HEK293 (cell line): ENCODE measurements around the gene GRAMD1B.

ENCODE experiments used
- CTCF ChIA-PET: fragments of 350-600 bp; formaldehyde crosslinking; extraction: SDS; loops from one replicate; lab custom pipeline; 2021; ENCODE audit warnings: antibody characterized with exemption; lab: Yijun Ruan, JAX
- POLR2A ChIA-PET: fragments of 300-600 bp; formaldehyde crosslinking; extraction: SDS; loops from one replicate; lab custom pipeline; 2020; ENCODE audit warnings: antibody characterized with exemption, inconsistent platforms; lab: Yijun Ruan, JAX
- H3K27ac ChIP-seq: fragments of 200-500 bp; sonication (Bioruptor generic); 2 replicates; pipeline ENCODE4 v1.5.1; 2014; ENCODE audit warnings: low read depth, low read length, control low read depth, inconsistent platforms; ENCODE audit errors: extremely low read depth
- H3K36me3 ChIP-seq, 2 experiments: fragments of 200-500 bp in 1 of 2; sonication (Bioruptor generic) in 1 of 2; 1 replicate in 1 of 2; 2 replicates in 1 of 2; pipeline ENCODE4 v1.5.1; 2014 to 2017; ENCODE audit warnings: inconsistent platforms in 2 of 2, low read length in 2 of 2; ENCODE audit not compliant: control insufficient read depth in 2 of 2, insufficient read depth in 1 of 2
- H3K4me1 ChIP-seq: fragments of 200-500 bp; sonication (Bioruptor generic); 2 replicates; pipeline ENCODE4 v1.5.1; 2014; ENCODE audit warnings: mild to moderate bottlenecking, low read length, inconsistent platforms; ENCODE audit not compliant: control insufficient read depth, insufficient read depth
- H3K4me3 ChIP-seq: 2 replicates; pipeline ENCODE4 v1.5.1; 2011; ENCODE audit warnings: low read depth, mild to moderate bottlenecking, control low read depth, low read length, moderate library complexity
- H3K9me3 ChIP-seq: fragments of 200-500 bp; sonication (Bioruptor generic); 2 replicates; pipeline ENCODE4 v1.5.1; 2014; ENCODE audit warnings: low read depth, low read length, inconsistent platforms; ENCODE audit not compliant: control insufficient read depth, insufficient read depth
- GLI2 ChIP-seq: fragments of 450-650 bp; formaldehyde crosslinking; IDR thresholded peaks from 2 replicates; pipeline ENCODE4; 2017; ENCODE audit warnings: missing biosample characterization, missing genetic modification characterization, low read depth, borderline replicate concordance
- IKZF3 ChIP-seq: fragments of 450-650 bp; IDR thresholded peaks from 2 replicates; pipeline ENCODE4 v1.5.0; 2018; ENCODE audit warnings: missing biosample characterization, mild to moderate bottlenecking, missing genetic modification characterization, moderate library complexity
- KLF1 ChIP-seq: fragments of 450-650 bp; formaldehyde crosslinking; IDR thresholded peaks from 2 replicates; pipeline ENCODE4 v1.5.1; 2016; ENCODE audit warnings: missing biosample characterization, missing genetic modification characterization
- REPIN1 ChIP-seq: fragments of 450-650 bp; formaldehyde crosslinking; IDR thresholded peaks from 2 replicates; pipeline ENCODE4 v1.5.1; 2017; ENCODE audit warnings: missing biosample characterization, missing genetic modification characterization, low read depth
- SCRT2 ChIP-seq: fragments of 450-650 bp; formaldehyde crosslinking; IDR thresholded peaks from 2 replicates; pipeline ENCODE4 v1.5.1; 2016; ENCODE audit warnings: missing biosample characterization, missing genetic modification characterization
- TRIM28 ChIP-seq: IDR thresholded peaks from 2 replicates; pipeline ENCODE4 v1.6.1; 2011; ENCODE audit warnings: low read length, control low read depth, borderline replicate concordance
- YY2 ChIP-seq: fragments of 450-650 bp; formaldehyde crosslinking; IDR thresholded peaks from 2 replicates; pipeline ENCODE4 v1.5.1; 2016; ENCODE audit warnings: missing biosample characterization, missing genetic modification characterization
- ZBTB48 ChIP-seq: fragments of 450-650 bp; formaldehyde crosslinking; IDR thresholded peaks from 2 replicates; pipeline ENCODE4 v1.5.1; 2016; ENCODE audit warnings: missing biosample characterization, missing genetic modification characterization
- ZNF114 ChIP-seq: fragments of 450-650 bp; formaldehyde crosslinking; IDR thresholded peaks from 2 replicates; pipeline ENCODE4 v1.5.0; 2017; ENCODE audit warnings: missing biosample characterization, missing genetic modification characterization
- ZNF248 ChIP-seq: fragments of 450-650 bp; formaldehyde crosslinking; IDR thresholded peaks from 2 replicates; pipeline ENCODE4 v1.5.1; 2017; ENCODE audit warnings: missing biosample characterization, missing genetic modification characterization
- ZNF302 ChIP-seq: fragments of 450-650 bp; formaldehyde crosslinking; IDR thresholded peaks from 2 replicates; pipeline ENCODE4 v1.5.1; 2016; ENCODE audit warnings: missing biosample characterization, missing genetic modification characterization, low read depth
- ZNF341 ChIP-seq: fragments of 450-650 bp; formaldehyde crosslinking; IDR thresholded peaks from 2 replicates; pipeline ENCODE4; 2016; ENCODE audit warnings: low read depth, missing biosample characterization, missing genetic modification characterization
- ZNF366 ChIP-seq: fragments of 450-650 bp; formaldehyde crosslinking; conservative IDR thresholded peaks from 2 replicates; pipeline ENCODE4 v1.5.1; 2016; ENCODE audit warnings: missing biosample characterization, missing genetic modification characterization
- ZNF394 ChIP-seq: fragments of 450-650 bp; formaldehyde crosslinking; IDR thresholded peaks from 2 replicates; pipeline ENCODE4 v1.5.1; 2016; ENCODE audit warnings: missing biosample characterization, missing genetic modification characterization, mild to moderate bottlenecking, moderate library complexity, borderline replicate concordance
- ZNF48 ChIP-seq: fragments of 450-650 bp; formaldehyde crosslinking; IDR thresholded peaks from 2 replicates; pipeline ENCODE4 v1.5.1; 2016; ENCODE audit warnings: missing biosample characterization, missing genetic modification characterization
- ZNF561 ChIP-seq: fragments of 450-650 bp; IDR thresholded peaks from 2 replicates; pipeline ENCODE4 v1.5.1; 2018; ENCODE audit warnings: missing biosample characterization, missing genetic modification characterization, borderline replicate concordance
- ZNF677 ChIP-seq: fragments of 450-650 bp; IDR thresholded peaks from 2 replicates; pipeline ENCODE4 v1.5.0; 2018; ENCODE audit warnings: missing biosample characterization, mild to moderate bottlenecking, missing genetic modification characterization, moderate library complexity
- ZNF76 ChIP-seq: fragments of 450-650 bp; formaldehyde crosslinking; IDR thresholded peaks from 2 replicates; pipeline ENCODE4; 2016; ENCODE audit warnings: low read depth, missing biosample characterization, missing genetic modification characterization, borderline replicate concordance
- TF ChIP-seq, protein P1 (sequence below): fragments of 450-650 bp; formaldehyde crosslinking; IDR thresholded peaks from 2 replicates; pipeline ENCODE4 v1.5.1; 2016; ENCODE audit warnings: missing biosample characterization, missing genetic modification characterization, borderline replicate concordance
- TF ChIP-seq, protein P2 (sequence below): sonication (generic); formaldehyde crosslinking; IDR thresholded peaks from 2 replicates; pipeline ENCODE4 v1.8.1; 2022; ENCODE audit warnings: mild to moderate bottlenecking, moderate library complexity, missing genetic modification reagents
- TF ChIP-seq, protein P3 (sequence below): fragments of 450-650 bp; formaldehyde crosslinking; IDR thresholded peaks from 2 replicates; pipeline ENCODE4 v1.5.1; 2016; ENCODE audit warnings: missing biosample characterization, missing genetic modification characterization
- TF ChIP-seq, protein P4 (sequence below): fragments of 450-650 bp; formaldehyde crosslinking; IDR thresholded peaks from 2 replicates; pipeline ENCODE4 v1.5.1; 2016; ENCODE audit warnings: missing biosample characterization, missing genetic modification characterization

The GRAMD1B gene

DNA sequence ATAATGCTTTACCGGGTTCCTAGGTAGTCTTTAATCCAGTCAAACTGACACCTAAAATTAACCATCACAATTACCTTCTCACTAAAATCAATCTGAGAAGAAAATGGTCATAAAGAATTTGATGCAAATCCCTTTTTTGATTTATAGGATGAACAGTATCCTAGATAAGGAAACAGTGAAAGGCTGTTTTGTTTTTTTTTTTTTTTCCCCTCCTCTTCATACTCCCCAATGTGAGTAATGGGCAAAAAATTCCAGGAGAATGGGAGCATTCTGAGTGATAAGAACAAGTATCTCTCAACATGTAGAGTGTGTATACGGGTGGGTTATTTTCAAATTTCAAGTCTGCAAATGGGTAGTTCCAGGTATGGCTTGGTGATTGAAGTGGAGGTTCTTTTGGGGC is 28.4 kb downstream of the GRAMD1B start:
- Histone ChIP-seq H3K27ac (no peak overlapping the region), H3K4me1 (0 out of 2 replicates have a peak, but pooled peaks cover 3% of the 10 kb centered on the region), H3K4me3 (no peak overlapping the region), H3K9me3 (no peaks in the 10 kb centered on the region), H3K36me3 (peaks cover 0 to 3% of the 10 kb centered on the region in 2 experiments; a peak in 1 of 3 replicates)
- TF ChIP-seq REPIN1 (no peak), ZNF302 (tag by site-specific recombination) (no peak), ZNF561 (tag by site-specific recombination) (no peak), ZNF76 (no peak), ZNF248 (no peak), ZNF394 (tag by site-specific recombination) (no peak), GLI2 (tag by site-specific recombination) (no peak)
- TF ChIP-seq, protein P1, sequence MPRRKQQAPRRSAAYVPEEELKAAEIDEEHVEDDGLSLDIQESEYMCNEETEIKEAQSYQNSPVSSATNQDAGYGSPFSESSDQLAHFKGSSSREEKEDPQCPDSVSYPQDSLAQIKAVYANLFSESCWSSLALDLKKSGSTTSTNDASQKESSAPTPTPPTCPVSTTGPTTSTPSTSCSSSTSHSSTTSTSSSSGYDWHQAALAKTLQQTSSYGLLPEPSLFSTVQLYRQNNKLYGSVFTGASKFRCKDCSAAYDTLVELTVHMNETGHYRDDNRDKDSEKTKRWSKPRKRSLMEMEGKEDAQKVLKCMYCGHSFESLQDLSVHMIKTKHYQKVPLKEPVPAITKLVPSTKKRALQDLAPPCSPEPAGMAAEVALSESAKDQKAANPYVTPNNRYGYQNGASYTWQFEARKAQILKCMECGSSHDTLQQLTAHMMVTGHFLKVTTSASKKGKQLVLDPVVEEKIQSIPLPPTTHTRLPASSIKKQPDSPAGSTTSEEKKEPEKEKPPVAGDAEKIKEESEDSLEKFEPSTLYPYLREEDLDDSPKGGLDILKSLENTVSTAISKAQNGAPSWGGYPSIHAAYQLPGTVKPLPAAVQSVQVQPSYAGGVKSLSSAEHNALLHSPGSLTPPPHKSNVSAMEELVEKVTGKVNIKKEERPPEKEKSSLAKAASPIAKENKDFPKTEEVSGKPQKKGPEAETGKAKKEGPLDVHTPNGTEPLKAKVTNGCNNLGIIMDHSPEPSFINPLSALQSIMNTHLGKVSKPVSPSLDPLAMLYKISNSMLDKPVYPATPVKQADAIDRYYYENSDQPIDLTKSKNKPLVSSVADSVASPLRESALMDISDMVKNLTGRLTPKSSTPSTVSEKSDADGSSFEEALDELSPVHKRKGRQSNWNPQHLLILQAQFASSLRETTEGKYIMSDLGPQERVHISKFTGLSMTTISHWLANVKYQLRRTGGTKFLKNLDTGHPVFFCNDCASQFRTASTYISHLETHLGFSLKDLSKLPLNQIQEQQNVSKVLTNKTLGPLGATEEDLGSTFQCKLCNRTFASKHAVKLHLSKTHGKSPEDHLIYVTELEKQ (tag by site-specific recombination): no peak
- TF ChIP-seq, protein P2, sequence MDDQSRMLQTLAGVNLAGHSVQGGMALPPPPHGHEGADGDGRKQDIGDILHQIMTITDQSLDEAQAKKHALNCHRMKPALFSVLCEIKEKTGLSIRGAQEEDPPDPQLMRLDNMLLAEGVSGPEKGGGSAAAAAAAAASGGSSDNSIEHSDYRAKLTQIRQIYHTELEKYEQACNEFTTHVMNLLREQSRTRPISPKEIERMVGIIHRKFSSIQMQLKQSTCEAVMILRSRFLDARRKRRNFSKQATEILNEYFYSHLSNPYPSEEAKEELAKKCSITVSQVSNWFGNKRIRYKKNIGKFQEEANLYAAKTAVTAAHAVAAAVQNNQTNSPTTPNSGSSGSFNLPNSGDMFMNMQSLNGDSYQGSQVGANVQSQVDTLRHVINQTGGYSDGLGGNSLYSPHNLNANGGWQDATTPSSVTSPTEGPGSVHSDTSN (CRISPR knock-in tag): no peak
- TF ChIP-seq, protein P3, sequence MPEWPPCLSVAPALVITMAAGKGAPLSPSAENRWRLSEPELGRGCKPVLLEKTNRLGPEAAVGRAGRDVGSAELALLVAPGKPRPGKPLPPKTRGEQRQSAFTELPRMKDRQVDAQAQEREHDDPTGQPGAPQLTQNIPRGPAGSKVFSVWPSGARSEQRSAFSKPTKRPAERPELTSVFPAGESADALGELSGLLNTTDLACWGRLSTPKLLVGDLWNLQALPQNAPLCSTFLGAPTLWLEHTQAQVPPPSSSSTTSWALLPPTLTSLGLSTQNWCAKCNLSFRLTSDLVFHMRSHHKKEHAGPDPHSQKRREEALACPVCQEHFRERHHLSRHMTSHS (tag by site-specific recombination): no peak
- POLR2A ChIA-PET: no interaction called here
- CTCF ChIA-PET: interaction anchor here (0.6 kb wide), 1 partner anchor 158 kb away, joined by 4 read pairs; no protein-coding TSS in a partner anchor

DNA sequence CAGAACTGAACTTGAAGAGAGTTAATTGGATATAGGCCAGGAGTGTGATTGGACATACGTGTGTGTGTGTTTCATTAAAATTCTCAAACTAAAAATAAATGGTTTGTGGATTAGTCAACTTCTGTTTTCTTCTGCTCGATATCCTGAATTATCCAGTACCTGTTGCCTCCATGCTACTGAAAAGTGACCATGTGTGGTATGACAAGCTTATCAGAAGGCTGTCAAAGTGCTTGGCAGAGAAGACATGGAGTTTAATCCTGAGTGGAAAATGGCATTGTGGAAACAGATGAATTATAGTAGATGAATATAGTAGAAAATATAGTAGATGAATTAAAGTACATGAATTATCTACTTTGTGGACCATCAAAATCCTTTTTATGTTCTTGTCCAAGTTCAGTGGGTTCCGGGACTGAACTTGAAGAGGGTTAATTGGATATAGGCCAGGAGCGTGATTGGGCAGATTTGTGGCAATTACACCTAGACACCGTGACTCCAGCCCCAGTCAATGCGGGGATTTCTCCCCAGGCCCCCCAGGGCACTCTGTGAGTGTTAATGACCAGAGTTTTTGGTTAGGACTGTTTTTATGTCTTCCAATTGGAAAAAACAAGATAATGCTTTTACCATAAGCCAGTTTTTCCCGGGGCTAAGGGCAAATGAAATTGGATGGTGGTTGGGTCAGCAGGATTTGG is 30.1 kb downstream of the GRAMD1B start:
- no peak overlapping the region for H3K4me3 ChIP-seq
- no peak for TF ChIP-seq ZNF366
- TF ChIP-seq SCRT2 (tag by site-specific recombination): peak; percentile 24; the same call in 1 of the 2 replicates
- H3K4me1 ChIP-seq: no peaks in the 10 kb centered on the region
- no peaks in the 10 kb centered on the region for H3K9me3 ChIP-seq
- CTCF ChIA-PET: interaction anchor here (0.9 kb wide), 1 partner anchor 9 kb away, joined by 3 read pairs; no protein-coding TSS in a partner anchor
- POLR2A ChIA-PET: no interaction called here
- peaks cover 0 to 3% of the 10 kb centered on the region in 2 experiments; a peak in 1 of 3 replicates for H3K36me3 ChIP-seq
- H3K27ac ChIP-seq: no peak overlapping the region

DNA sequence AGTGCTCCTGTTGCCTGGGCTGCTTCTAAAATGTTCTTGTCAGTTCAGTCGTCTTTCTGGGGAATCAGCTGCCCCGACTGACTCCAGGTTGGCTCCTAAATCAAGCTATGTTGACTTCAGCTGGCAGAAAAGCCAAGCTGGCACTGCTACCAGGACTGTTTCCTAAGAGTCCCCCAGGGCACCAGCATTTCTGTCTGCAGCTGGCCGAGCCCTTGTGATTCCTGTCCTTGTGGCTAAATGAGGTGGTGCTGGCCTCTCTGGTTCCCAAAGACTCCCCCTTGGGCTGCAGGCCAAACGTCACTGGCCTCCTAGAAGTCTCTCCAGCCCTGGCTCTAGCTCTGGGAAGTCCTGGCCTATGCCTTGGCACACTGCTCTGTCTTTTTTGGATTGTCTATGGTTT is 31.1 kb downstream of the GRAMD1B start:
- Histone ChIP-seq H3K36me3 (peaks cover 0 to 3% of the 10 kb centered on the region in 2 experiments; a peak in 1 of 3 replicates), H3K4me1 (no peaks in the 10 kb centered on the region), H3K27ac (no peak overlapping the region), H3K4me3 (no peak overlapping the region), H3K9me3 (no peaks in the 10 kb centered on the region)
- CTCF ChIA-PET: interaction anchor here (0.6 to 1.2 kb wide), 5 partner anchors 10 to 115 kb away, joined by 3 to 4 read pairs (median 3); no protein-coding TSS in a partner anchor
- POLR2A ChIA-PET: no interaction called here
- TF ChIP-seq IKZF3 (tag by site-specific recombination): no peak
- TF ChIP-seq TRIM28: no peak
- TF ChIP-seq, protein P4, sequence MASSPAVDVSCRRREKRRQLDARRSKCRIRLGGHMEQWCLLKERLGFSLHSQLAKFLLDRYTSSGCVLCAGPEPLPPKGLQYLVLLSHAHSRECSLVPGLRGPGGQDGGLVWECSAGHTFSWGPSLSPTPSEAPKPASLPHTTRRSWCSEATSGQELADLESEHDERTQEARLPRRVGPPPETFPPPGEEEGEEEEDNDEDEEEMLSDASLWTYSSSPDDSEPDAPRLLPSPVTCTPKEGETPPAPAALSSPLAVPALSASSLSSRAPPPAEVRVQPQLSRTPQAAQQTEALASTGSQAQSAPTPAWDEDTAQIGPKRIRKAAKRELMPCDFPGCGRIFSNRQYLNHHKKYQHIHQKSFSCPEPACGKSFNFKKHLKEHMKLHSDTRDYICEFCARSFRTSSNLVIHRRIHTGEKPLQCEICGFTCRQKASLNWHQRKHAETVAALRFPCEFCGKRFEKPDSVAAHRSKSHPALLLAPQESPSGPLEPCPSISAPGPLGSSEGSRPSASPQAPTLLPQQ (tag by site-specific recombination): no peak
- no peak for TF ChIP-seq ZNF114 (tag by site-specific recombination)
- TF ChIP-seq ZNF677 (tag by site-specific recombination): no peak
- no peak for TF ChIP-seq KLF1 (tag by site-specific recombination)
- TF ChIP-seq ZNF341 (tag by site-specific recombination): no peak
- TF ChIP-seq ZNF48 (tag by site-specific recombination): no peak
- TF ChIP-seq YY2: no peak
- no peak for TF ChIP-seq ZBTB48 (tag by site-specific recombination)
